GM12891 (cell line): ENCODE data around the gene SLC16A3.

Source experiments
- DNase-seq: peaks from one replicate; pipeline ENCODE4 v3.0.0; 2011; ENCODE audit warnings: low spot score; ENCODE audit not compliant: insufficient read length
- FAIRE-seq: peaks from 2 replicates; lab custom pipeline; 2011; peaks lifted over from hg19 to GRCh38; lab: Jason Lieb, UNC
- PAX5 ChIP-seq: IDR thresholded peaks from 2 replicates; pipeline ENCODE4 v1.6.1; 2011; ENCODE audit warnings: low read length, moderate library complexity, mild to moderate bottlenecking; ENCODE audit not compliant: insufficient read depth, severe bottlenecking
- POLR2A ChIP-seq: IDR thresholded peaks from 2 replicates; pipeline ENCODE4 v1.6.1; 2011; ENCODE audit warnings: low read depth, low read length, control low read depth
- POLR2AphosphoS5 ChIP-seq: IDR thresholded peaks from 2 replicates; pipeline ENCODE4 v1.6.1; 2011; ENCODE audit warnings: low read depth, low read length, control low read depth
- POU2F2 ChIP-seq: IDR thresholded peaks from 2 replicates; pipeline ENCODE4 v1.6.1; 2011; ENCODE audit warnings: low read depth, mild to moderate bottlenecking, control low read depth, low read length, moderate library complexity
- SPI1 ChIP-seq: IDR thresholded peaks from 2 replicates; pipeline ENCODE4 v1.6.1; 2011; ENCODE audit warnings: low read depth, low read length, control low read depth
- TAF1 ChIP-seq: IDR thresholded peaks from 2 replicates; pipeline ENCODE4 v1.6.1; 2011; ENCODE audit warnings: low read depth, low read length, control low read depth

The SLC16A3 gene

DNA sequence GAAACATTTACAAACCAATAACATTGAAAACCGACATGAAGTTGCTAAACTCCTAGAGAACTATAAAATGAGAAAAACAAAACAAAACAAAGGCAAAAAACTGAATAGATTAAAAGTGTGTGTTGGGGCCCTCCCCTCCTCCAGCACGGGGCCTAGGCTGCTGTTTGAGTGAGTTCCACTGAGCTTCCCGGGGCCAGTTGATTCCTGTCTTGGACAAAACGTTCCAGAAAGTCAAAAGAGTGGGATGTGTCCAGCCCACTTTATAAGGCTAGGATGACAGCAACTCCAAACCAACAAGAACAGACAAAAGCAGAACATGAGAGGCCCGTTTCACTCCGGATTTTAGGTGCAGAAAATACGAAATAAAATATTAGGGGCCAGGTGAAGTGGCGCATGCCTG, 56.3 kb downstream of the SLC16A3 start:
- FAIRE-seq (no peak), DNase-seq (no peak)
- TF ChIP-seq PAX5 (no peak), SPI1 (no peak)

DNA sequence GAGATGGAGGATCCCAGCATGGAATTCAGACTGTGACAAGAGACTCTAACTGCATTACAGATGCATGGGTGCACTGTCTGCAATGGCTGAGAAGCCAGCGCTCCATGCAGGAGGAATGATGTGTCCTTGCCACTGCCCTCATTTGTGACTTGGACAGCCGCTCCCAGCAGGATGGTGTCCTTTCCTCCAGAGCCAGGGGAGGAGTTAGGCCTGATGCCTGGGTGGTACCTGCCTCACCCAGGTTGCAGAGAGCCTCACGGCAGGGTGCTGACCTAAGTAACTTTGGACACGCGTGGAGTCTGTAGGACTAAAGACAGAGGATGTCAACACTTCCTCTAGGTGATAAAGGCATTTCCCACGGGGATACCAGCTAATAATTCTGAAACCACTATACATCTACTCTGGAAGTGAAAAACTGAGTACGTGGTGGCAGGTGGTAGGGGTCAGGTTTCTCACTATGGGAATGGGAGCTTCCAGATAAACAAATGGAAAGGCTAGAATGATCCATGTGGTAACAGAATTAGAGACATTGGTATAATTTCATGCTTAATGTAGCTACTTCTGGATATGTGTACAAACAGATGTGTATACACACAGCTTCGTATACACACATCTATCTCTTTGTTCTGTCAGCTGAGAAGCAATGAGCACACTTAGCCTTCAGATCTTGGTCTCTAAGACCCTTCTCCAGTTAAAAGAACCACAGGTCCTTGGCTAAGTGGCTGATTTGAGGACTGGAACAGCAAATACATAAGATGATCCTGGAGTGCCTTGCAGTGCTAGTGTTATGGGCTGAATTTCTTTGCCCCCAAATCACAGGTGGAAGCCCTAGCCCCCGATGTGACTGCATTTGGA, 58.4 kb downstream of the SLC16A3 start:
- no peak for FAIRE-seq
- TF ChIP-seq POLR2A (no peak), SPI1 (no peak), PAX5 (no peak), POLR2AphosphoS5 (no peak), POU2F2 (no peak), TAF1 (no peak)
- DNase-seq: no peak

DNA sequence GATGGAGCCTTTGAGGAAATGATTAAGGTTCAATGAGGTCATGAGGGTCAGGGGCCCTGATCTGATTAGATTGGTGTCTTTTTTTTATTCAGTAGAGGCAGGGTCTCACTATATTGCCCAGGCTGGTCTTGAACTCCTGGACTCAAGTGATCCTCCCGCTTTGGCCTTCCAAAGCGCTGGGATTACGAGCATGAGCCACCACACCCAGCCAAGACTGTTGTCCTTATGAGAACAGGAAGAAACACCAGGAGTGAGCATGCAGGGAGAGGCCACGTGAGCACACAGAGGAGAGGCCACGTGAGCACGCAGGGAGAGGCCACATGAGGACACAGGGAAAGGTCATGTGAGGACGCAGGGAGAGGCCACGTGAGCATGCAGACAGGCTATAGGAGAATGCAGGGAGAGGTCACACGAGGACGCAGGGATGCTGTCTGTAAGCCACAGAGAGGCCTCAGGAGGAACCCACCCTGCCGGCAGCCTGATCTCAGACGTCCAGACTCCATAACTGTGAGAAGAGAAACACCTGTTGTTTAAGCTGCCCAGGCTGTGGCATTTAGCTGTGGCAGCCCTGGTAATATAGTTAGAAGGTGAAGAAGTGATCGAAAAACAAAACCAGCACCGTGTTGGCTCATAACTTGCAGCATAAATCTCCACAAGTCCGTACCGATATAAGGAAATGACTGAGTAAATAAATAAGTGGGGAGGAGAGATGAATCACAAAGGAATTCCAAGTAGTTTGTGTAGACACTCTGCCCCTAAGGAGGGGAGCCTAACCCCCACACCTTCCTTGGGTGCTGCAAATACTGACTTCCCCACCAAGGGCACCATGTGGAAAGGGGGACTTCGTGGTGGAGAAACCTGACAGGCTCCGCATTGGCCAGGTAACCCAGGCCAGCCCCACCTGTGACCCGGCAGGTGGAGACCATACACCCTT, 59.3 kb downstream of the SLC16A3 start:
- FAIRE-seq (no peak), DNase-seq (no peak)
- TF ChIP-seq TAF1 (no peak), SPI1 (no peak), POU2F2 (no peak), POLR2AphosphoS5 (no peak), PAX5 (no peak), POLR2A (no peak)
